Sigmoid colon (tissue), 4 donors: ENCODE results near the gene SLC25A38.

ENCODE experiments used
- POLR2A ChIP-seq, 2 donors: fragments of 450-650 bp; IDR thresholded peaks; one replicate each; pipeline ENCODE4 v1.6.1; 2016; ENCODE audit warnings: antibody characterized with exemption in 2 of 2, mild to moderate bottlenecking in 2 of 2, moderate library complexity in 2 of 2
- POLR2AphosphoS5 ChIP-seq, 4 donors: sonication (generic); formaldehyde crosslinking; IDR thresholded peaks; one replicate each; pipeline ENCODE4 v1.6.1; 2017; ENCODE audit warnings: antibody characterized with exemption in 4 of 4
- TF ChIP-seq, protein P1 (sequence below), 4 experiments: fragments of 450-650 bp in 3 of 4; fragments of 200-600 bp in 1 of 4; IDR thresholded peaks; one replicate each; pipeline ENCODE4 v1.5.1; 2016 to 2019; ENCODE audit warnings: antibody characterized with exemption in 4 of 4, mild to moderate bottlenecking in 3 of 4, moderate library complexity in 2 of 4

DNA sequence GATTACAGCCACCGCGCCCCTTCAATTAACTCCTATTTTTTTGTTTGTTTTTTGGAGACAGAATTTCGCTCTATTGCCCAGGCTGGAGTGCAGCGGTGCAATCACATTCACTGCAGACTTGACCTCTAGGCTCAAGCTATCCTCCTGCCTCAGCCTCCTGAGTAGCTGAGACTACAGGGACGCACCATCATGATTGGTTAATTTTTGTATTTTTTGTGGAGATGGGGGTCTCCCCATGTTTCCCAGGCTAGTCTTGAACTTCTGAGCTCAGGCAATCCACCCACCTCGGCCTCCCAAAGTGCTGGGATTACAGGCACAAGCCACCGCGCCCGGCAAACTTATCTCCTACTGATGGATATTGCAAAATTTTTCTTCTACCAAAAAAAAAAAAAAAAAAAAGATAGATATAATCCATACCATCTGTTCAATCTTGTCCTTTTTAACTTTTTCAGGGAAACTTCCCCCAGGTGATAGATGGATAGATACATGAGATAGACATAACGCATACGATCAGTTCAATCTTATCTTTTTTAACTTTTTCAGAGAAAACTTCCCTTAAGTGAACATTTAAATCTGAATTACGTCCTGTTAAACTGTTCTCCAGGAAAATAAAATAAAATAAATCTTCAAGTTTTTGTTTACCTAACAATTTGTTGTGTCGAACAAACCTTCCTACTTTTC is 22.7 kb downstream of the SLC25A38 start:
- TF ChIP-seq POLR2AphosphoS5 (IDR thresholded peaks at IDR 0.05): no peak
- TF ChIP-seq, protein P1, sequence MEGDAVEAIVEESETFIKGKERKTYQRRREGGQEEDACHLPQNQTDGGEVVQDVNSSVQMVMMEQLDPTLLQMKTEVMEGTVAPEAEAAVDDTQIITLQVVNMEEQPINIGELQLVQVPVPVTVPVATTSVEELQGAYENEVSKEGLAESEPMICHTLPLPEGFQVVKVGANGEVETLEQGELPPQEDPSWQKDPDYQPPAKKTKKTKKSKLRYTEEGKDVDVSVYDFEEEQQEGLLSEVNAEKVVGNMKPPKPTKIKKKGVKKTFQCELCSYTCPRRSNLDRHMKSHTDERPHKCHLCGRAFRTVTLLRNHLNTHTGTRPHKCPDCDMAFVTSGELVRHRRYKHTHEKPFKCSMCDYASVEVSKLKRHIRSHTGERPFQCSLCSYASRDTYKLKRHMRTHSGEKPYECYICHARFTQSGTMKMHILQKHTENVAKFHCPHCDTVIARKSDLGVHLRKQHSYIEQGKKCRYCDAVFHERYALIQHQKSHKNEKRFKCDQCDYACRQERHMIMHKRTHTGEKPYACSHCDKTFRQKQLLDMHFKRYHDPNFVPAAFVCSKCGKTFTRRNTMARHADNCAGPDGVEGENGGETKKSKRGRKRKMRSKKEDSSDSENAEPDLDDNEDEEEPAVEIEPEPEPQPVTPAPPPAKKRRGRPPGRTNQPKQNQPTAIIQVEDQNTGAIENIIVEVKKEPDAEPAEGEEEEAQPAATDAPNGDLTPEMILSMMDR (IDR thresholded peaks at IDR 0.05): no peak
- no peak for TF ChIP-seq POLR2A (IDR thresholded peaks at IDR 0.05)
